Activated T-helper 1 cell treated with anti-CD3 and anti-CD28 coated beads, Interleukin-12 subunit alpha, Interleukin-12 subunit beta, Interleukin-2, Interleukin-4 antibody, amounts not matched to agents 30 ng/mL and 10 ng/mL and 1 ng/mL, durations not matched to agents 14 hours and 24 hours and 36 hours (primary cell): ENCODE data around the gene SHROOM3. TPM values are rescaled to one million over a fixed set of nuclear protein-coding genes. Genes with fewer than 3 reads are reported as not detected.

ENCODE experiments used
- DNase-seq: peaks from one replicate; pipeline ENCODE4 v3.0.0; 2021; ENCODE audit warnings: low spot score
- H3K27ac Mint-ChIP-seq: one replicate; pipeline ENCODE4 v1.8.0; 2021; ENCODE audit warnings: mild to moderate bottlenecking, mixed read lengths
- H3K27me3 Mint-ChIP-seq: one replicate; pipeline ENCODE4 v1.8.0; 2022; ENCODE audit warnings: mild to moderate bottlenecking, moderate library complexity, mixed read lengths; ENCODE audit not compliant: insufficient read depth
- H3K36me3 Mint-ChIP-seq: one replicate; pipeline ENCODE4 v1.8.0; 2021; ENCODE audit warnings: low read depth, mixed read lengths
- H3K4me1 Mint-ChIP-seq: one replicate; pipeline ENCODE4 v1.8.0; 2021; ENCODE audit warnings: low read depth, mixed read lengths
- H3K4me3 Mint-ChIP-seq: one replicate; pipeline ENCODE4 v1.8.0; 2021; ENCODE audit warnings: mild to moderate bottlenecking, moderate library complexity, mixed read lengths
- H3K9me3 Mint-ChIP-seq: one replicate; pipeline ENCODE4 v1.8.0; 2021; ENCODE audit warnings: mixed read lengths
- intact Hi-C: fragments of 100-400 bp; cut with micrococcal nuclease; formaldehyde crosslinking; loops from one replicate; pipeline ENCODE4 v1.15.1; 2024
- total RNA-seq: library from RNA; stranded (reverse); gene quantifications from 2 replicates; pipeline ENCODE4 v1.2.3, GENCODE V29; 2022

The SHROOM3 gene
- total RNA-seq, 1 donor from 2014 or later = 0.05 TPM

DNA sequence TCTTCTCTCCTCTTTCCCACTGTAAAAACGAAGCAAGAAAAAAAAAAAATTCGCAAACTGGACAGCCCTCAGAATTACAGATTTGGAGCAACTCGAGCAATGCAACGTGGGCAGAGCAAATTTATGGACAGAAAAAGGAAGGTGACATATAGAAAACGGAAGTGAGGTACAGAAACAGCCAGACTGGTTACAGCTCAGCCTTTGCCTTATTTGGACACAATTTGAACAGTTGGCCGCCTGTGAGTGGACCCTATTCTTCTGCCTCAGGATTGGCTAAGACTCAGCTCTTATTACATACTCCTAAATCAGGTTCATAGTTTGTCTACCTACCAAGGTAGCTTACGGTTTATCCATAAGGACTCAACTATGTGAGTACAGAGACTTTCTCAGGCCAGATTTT lies 364.1 kb downstream of the SHROOM3 start:
- intact Hi-C loops = no loop called here
- H3K27me3 Mint-ChIP-seq = peaks cover 4% of the 10 kb centered on the region
- no peak overlapping the region for H3K4me3 Mint-ChIP-seq
- no peaks in the 10 kb centered on the region for H3K9me3 Mint-ChIP-seq
- no peak overlapping the region for H3K27ac Mint-ChIP-seq
- no peak for DNase-seq
- H3K36me3 Mint-ChIP-seq = no peaks in the 10 kb centered on the region
- no peaks in the 10 kb centered on the region for H3K4me1 Mint-ChIP-seq

DNA sequence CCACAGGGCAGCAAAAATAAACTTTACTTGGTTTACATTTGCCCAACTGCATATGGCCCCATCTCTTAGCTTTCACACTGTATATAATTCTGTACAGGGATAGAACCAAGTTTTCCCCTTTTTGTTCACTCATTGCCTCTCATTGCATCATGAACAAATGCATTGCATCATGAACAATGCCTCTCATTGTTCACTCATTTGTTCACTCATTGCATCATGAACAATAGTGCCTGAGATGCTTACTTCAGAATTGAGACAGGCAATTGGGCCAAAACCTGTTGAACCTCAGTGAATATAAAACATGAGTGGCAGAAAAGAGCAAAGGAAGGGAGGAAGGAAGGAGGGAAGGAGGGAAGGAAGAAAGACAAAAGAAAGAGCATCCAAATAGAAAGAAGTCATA lies 364.7 kb downstream of the SHROOM3 start:
- no peak overlapping the region for H3K27ac Mint-ChIP-seq
- intact Hi-C loops = no loop called here
- no peaks in the 10 kb centered on the region for H3K9me3 Mint-ChIP-seq
- H3K4me3 Mint-ChIP-seq = no peak overlapping the region
- no peaks in the 10 kb centered on the region for H3K36me3 Mint-ChIP-seq
- no peaks in the 10 kb centered on the region for H3K4me1 Mint-ChIP-seq
- peaks cover 4% of the 10 kb centered on the region for H3K27me3 Mint-ChIP-seq
- DNase-seq = no peak

DNA sequence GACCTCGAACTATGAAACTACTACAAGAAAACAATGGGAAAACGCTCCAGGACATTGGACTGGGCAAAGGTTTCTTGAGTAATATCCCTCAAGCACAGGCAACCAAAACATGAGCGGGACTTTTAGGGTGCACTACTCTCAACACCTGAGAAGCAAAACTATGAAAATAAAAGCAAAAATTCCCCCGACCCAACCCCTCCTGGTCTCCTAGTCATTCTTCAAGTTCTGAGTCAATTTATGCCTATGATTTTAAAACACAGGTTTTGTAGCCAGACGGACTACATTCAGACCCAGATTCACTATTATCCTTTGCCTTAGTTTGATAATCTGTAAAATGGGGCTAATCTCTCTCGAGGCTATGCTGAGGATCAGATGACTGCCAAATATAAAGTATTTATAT lies 365.9 kb downstream of the SHROOM3 start:
- intact Hi-C loops = no loop called here
- Mint-ChIP-seq H3K27ac (no peak overlapping the region), H3K36me3 (no peaks in the 10 kb centered on the region)

DNA sequence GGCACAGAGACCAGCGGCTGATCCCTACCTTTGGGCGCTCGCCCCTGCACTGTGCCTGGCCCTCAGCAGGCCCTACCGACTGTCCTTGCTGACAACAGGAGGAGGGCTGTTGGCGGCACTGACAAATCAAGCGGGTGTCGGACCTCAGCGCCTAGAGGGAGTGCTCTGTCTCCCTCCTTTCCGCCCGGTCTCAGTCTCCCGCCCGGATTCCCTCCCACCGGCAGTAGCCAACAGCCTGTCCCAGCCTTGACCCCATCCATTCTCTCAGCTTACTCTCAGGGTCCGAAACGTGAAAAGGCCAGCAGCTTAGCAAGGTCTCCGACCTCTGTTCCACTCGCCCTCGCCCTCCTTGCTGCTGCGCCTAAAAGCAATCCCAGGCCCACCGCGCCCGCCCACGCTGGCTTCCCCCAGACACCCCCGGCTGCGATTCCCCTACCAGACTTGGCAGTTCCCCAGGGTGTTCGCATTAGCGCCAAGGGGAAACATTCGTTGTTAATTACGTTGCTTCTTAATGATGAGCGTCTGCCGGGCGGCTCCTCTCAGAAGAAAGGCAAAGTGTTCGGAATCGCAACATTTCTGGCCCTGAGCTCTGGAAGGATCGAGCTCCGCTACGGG lies 366.7 kb downstream of the SHROOM3 start:
- Mint-ChIP-seq H3K9me3 (no peaks in the 10 kb centered on the region), H3K4me3 (no peak overlapping the region), H3K27me3 (peaks cover 6% of the 10 kb centered on the region), H3K27ac (no peak overlapping the region), H3K36me3 (no peaks in the 10 kb centered on the region), H3K4me1 (no peaks in the 10 kb centered on the region)
- intact Hi-C loops = no loop called here
- no peak for DNase-seq

More for the DNA sequence above, 365.9 kb downstream of the SHROOM3 start:
- H3K9me3 Mint-ChIP-seq = no peaks in the 10 kb centered on the region
- DNase-seq = no peak
- peaks cover 6% of the 10 kb centered on the region for H3K27me3 Mint-ChIP-seq
- H3K4me1 Mint-ChIP-seq = no peaks in the 10 kb centered on the region
- H3K4me3 Mint-ChIP-seq = no peak overlapping the region

DNA sequence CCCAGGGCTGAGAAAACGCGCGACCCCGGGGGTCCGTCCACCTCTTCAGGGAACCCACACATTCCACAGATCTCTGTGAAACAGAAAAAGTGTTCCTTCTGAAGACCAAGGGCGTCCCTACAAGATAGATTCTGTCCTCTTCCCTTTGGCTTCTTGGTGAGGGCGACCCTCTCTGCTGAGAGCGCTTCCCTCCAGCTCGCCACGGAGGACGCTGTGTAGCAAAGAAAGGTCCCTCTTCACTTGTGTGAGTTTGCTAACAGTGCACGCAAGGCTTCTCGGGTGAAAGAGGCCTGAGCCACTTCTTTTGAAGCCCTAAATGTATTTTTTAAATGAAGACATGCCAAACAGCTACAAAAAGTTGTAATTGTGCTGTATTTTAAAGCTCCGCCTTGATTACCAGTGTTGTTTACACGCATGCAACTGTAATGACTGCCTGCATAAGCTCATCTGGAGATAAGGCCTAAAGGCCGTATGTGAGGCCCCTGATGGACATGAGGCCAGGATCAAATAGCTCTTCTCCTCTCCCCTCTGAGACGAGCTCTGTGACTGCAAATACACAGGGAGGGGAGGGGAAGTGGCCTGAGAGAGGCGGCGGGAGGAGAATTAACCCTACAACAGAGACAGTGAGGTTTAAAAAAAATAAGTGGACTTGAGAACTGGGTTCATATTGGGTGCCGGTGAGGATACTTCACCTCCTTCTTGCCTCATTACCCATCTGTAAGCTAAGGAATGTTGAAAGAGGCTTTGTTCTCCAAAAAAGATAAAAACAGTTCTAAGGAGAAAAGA lies 367.4 kb downstream of the SHROOM3 start:
- Mint-ChIP-seq H3K4me1 (no peaks in the 10 kb centered on the region), H3K9me3 (no peaks in the 10 kb centered on the region), H3K27me3 (peaks cover 6% of the 10 kb centered on the region), H3K4me3 (no peak overlapping the region), H3K27ac (no peak overlapping the region), H3K36me3 (no peaks in the 10 kb centered on the region)
- DNase-seq = no peak
- intact Hi-C loops = no loop called here

DNA sequence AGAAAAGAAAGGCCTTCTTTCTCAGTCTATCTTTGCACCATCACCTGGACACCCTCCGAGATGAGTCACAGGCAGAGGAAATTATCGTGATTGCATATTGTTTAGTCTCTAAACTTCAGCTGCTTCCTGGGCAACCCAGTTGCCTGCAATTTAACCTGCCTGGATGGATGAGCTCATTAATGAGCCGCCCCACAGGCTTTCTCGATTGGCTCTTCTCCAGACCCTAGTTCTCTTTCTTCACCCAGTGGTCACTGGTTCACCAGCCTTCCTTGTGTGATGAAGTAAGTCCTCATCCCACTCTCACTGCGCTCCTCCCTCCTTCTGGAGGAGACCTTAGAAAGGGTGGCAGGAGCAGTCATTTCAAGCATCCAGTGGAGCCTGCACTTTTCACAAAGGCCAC lies 368.5 kb downstream of the SHROOM3 start:
- Mint-ChIP-seq H3K4me1 (no peaks in the 10 kb centered on the region), H3K27me3 (peaks cover 6% of the 10 kb centered on the region), H3K27ac (no peak overlapping the region), H3K4me3 (no peak overlapping the region), H3K36me3 (no peaks in the 10 kb centered on the region), H3K9me3 (no peaks in the 10 kb centered on the region)
- DNase-seq = no peak
- intact Hi-C loops = no loop called here

DNA sequence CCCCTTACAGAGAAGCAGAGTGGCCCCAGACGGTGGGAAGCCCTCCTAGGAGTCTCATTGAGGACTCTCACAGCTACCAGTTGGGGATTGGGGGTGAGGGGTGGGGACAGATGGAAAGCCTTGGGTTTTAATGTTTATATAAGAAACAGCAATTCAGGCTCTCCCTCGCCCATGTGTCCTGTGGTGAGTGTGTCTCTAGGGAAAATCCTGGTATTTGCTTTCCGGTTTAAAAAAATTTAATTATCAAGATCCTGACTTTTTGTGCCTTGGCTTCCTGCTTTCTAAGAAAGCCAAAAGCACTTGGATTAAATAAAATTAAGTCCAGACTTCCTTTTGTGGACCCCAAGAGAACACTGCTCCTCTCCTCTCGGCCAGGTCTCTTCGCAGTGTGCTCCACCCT lies 369.1 kb downstream of the SHROOM3 start:
- intact Hi-C loops = no loop called here
- Mint-ChIP-seq H3K27ac (no peak overlapping the region), H3K36me3 (no peaks in the 10 kb centered on the region), H3K27me3 (peaks cover 6% of the 10 kb centered on the region), H3K9me3 (no peaks in the 10 kb centered on the region), H3K4me1 (no peaks in the 10 kb centered on the region), H3K4me3 (no peak overlapping the region)
- no peak for DNase-seq

DNA sequence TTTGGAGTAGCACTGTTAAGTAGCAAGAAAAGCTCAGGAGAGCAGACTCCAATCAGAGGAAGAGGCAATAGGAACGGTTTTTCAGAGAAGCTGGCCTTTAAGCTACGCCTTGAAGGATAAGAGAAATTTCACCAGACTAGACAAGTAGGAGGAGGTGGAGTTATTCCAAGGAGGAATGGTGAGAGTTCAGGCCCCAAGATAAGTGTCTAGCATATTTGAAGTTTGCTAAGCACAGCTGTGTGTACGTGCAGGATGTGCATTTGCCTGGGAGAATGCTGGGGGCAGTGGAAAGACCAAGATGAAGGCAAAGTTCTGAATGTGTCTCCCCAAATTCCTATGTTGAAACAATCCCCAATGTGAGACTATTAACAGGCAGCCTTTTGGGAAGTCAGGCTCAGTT lies 371.3 kb downstream of the SHROOM3 start:
- H3K27me3 Mint-ChIP-seq = peaks cover 10% of the 10 kb centered on the region
- no peaks in the 10 kb centered on the region for H3K9me3 Mint-ChIP-seq
- H3K36me3 Mint-ChIP-seq = no peaks in the 10 kb centered on the region
- H3K4me1 Mint-ChIP-seq = no peaks in the 10 kb centered on the region
- intact Hi-C loops = no loop called here
- no peak overlapping the region for H3K27ac Mint-ChIP-seq
- no peak for DNase-seq
- no peak overlapping the region for H3K4me3 Mint-ChIP-seq

DNA sequence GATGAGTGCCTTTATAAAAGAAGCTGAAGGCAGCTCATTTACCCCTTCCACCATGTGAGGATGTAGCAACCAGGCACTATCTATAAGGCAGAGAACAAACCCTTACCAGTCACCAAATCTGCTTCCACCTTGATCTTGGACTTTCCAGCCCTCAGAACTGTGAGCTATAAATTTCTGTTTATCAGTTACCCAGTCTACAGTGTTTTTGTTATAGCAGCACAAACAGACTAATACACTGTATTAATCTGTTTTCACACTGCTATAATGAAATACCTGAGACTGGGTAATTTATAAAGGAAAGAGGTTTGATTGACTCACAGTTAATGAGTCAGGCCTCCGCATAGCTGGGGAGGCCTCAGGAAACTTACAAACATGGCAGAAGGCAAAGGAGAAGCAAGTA lies 371.7 kb downstream of the SHROOM3 start:
- no peaks in the 10 kb centered on the region for H3K4me1 Mint-ChIP-seq
- intact Hi-C loops = no loop called here
- H3K27me3 Mint-ChIP-seq = peaks cover 8% of the 10 kb centered on the region
- no peaks in the 10 kb centered on the region for H3K9me3 Mint-ChIP-seq
- DNase-seq = no peak
- no peak overlapping the region for H3K4me3 Mint-ChIP-seq
- H3K27ac Mint-ChIP-seq = no peak overlapping the region
- no peaks in the 10 kb centered on the region for H3K36me3 Mint-ChIP-seq

DNA sequence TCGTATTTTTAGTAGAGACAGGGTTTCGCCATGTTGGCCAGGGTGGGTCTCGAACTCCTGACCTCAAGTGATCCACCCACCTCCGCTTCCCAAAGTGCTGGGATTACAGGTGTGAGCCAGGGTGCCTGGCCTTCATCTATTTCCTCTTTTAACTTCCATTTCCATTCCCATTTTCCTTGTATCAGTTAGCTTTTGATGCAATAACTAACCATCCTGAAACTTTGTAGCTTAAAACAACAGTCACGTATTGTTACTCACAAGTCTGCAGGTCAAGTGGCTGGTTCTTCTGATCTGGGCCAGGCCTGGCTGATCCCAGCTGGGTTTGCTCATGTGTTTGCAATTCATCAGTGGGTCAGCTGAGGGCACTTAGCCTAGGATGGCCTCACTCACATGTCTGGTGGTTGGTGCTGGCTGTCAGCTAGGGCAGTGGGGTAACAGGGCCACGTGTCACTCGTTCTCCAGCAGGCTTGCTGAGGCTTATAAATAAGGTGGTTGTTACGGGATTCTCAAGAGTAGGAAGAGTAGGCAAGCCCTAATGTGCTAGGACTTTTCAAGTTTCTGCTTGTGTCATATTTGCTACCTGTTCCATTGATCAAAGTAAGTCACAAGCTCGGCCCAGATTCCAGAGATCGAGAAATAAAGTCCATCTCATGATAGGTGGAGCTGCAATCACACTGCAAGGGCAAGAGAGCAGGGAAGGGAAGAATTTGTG lies 374.7 kb downstream of the SHROOM3 start:
- Mint-ChIP-seq H3K36me3 (no peaks in the 10 kb centered on the region), H3K27ac (no peak overlapping the region), H3K4me3 (no peak overlapping the region), H3K27me3 (peaks cover 7% of the 10 kb centered on the region), H3K9me3 (no peaks in the 10 kb centered on the region), H3K4me1 (no peaks in the 10 kb centered on the region)
- no peak for DNase-seq
- intact Hi-C loops = no loop called here

DNA sequence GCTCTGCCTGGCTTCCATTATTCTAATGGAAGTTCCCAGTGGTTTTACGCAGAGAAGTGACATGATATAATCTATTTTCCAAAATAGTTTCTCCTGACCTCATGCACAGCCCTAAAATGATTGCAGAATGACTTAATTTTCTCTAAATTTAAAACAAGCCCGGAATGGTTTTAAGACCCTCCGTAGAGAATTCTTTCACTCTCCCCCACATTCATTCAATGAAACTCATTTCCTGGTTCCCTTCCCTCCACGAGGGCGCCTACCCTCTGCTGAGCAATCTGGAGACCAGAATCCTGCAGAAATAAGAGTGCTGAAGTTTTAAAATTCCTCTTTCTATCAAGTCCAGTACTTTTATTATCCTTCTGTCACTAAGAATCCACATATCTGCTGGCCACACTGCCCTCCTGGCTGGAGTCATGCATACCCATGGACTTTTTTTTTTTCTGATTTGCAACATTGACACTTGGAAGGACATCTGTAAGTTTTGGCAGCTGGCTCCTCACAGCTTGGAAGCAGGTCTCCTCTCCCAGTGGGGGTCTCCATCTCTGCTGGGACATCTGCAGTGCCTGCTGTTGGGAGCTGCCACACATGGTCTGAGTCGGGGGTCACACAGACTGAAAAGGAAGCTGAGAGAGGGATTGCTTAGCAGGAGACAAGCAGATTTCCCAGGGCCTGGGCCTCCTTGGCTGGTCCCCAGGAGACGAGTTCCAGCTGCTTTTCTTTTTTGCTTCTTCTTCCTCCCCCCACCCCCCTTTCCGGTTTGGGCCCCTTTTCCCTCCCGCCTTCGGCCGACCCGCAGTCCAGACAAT lies 376.8 kb downstream of the SHROOM3 start:
- no peak for DNase-seq
- intact Hi-C loops = no loop called here
- Mint-ChIP-seq H3K36me3 (no peaks in the 10 kb centered on the region), H3K4me3 (no peak overlapping the region), H3K27me3 (peaks cover 8% of the 10 kb centered on the region), H3K4me1 (no peaks in the 10 kb centered on the region), H3K27ac (no peak overlapping the region), H3K9me3 (no peaks in the 10 kb centered on the region)

DNA sequence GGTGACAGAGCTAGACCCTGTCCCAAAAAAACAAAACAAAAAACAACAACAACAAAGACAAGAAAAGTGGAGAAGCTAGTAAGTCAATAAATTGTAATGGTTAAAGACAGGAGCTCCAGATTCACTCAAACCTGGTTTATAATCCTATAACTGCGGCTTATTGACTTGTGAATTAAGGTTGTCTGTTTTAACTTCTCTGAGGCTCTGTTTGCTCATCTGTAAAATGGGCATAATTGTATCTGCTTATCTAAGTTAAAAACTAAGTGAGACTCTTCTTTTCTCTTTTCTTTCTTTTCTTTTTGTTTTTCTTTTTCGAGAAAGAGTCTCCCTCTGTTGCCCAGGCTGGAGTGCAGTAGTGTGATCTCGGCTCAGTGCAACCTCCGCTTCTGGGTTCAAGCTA lies 378.0 kb downstream of the SHROOM3 start:
- H3K4me3 Mint-ChIP-seq = no peak overlapping the region
- no peaks in the 10 kb centered on the region for H3K4me1 Mint-ChIP-seq
- peaks cover 10% of the 10 kb centered on the region for H3K27me3 Mint-ChIP-seq
- H3K27ac Mint-ChIP-seq = no peak overlapping the region
- no peaks in the 10 kb centered on the region for H3K9me3 Mint-ChIP-seq
- DNase-seq = no peak
- no peaks in the 10 kb centered on the region for H3K36me3 Mint-ChIP-seq
- intact Hi-C loops = no loop called here

DNA sequence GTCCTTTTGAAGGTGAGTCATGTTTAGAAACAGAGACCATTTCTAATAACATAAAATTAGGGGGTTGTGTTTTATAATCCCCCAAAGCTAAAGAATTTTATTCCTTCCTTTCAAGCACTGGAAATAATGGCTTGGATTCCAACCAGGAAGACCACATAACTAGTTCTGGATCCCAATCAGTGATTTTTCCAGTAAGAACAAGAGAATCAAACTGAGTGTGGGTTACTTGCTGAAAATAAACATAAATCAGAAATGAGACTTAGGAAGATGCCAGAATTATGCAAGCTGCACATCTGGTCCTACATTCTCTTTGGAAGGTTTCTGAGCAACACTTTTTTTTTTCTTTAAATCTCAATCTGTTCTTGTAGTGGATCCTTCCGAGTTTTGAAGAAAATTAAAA lies 386.6 kb downstream of the SHROOM3 start:
- Mint-ChIP-seq H3K9me3 (no peaks in the 10 kb centered on the region), H3K36me3 (no peaks in the 10 kb centered on the region), H3K4me3 (no peak overlapping the region), H3K27ac (no peak overlapping the region), H3K27me3 (peaks cover 11% of the 10 kb centered on the region), H3K4me1 (no peaks in the 10 kb centered on the region)
- DNase-seq = no peak
- intact Hi-C loops = no loop called here
